Adipocyte (in vitro differentiated cells): Measurements from ENCODE around the gene MAP6D1.

Experiments used
- DNase-seq: peaks from one replicate; pipeline ENCODE4 v3.0.0-alpha.2; 2015; ENCODE audit warnings: low read depth
- H3K27me3 ChIP-seq: replicated peaks from 2 replicates; pipeline ENCODE4 v1.7.0; 2013; ENCODE audit warnings: mild to moderate bottlenecking, low read length, moderate library complexity; ENCODE audit not compliant: control insufficient read depth, insufficient read depth
- H3K36me3 ChIP-seq: 2 replicates; pipeline ENCODE4 v1.7.0; 2013; ENCODE audit warnings: low read length, mild to moderate bottlenecking, moderate library complexity; ENCODE audit not compliant: control insufficient read depth, insufficient read depth, severe bottlenecking
- H3K4me1 ChIP-seq: 2 replicates; pipeline ENCODE4 v1.7.0; 2013; ENCODE audit warnings: mild to moderate bottlenecking, low read length, moderate library complexity; ENCODE audit not compliant: control insufficient read depth, insufficient read depth
- H3K4me3 ChIP-seq: 2 replicates; pipeline ENCODE4 v1.7.0; 2013; ENCODE audit warnings: mild to moderate bottlenecking, low read length, moderate library complexity
- H3K9ac ChIP-seq: 2 replicates; pipeline ENCODE4 v1.7.0; 2013; ENCODE audit warnings: mild to moderate bottlenecking, low read length, moderate library complexity
- H3K9me3 ChIP-seq: 2 replicates; pipeline ENCODE4 v1.7.0; 2013; ENCODE audit warnings: mild to moderate bottlenecking, low read length, moderate library complexity; ENCODE audit not compliant: control insufficient read depth

MAP6D1 gene

GRCh38 chr3:183775781-183776180 is 49.6 kb downstream of the MAP6D1 start:
- H3K9ac ChIP-seq = no peak overlapping the region
- H3K4me3 ChIP-seq = no peak overlapping the region
- no peak for DNase-seq
- no peaks in the 10 kb centered on the region for H3K27me3 ChIP-seq
- no peaks in the 10 kb centered on the region for H3K9me3 ChIP-seq
- peaks cover 63% of the 10 kb centered on the region for H3K36me3 ChIP-seq
- peaks cover 12% of the 10 kb centered on the region for H3K4me1 ChIP-seq

DNA sequence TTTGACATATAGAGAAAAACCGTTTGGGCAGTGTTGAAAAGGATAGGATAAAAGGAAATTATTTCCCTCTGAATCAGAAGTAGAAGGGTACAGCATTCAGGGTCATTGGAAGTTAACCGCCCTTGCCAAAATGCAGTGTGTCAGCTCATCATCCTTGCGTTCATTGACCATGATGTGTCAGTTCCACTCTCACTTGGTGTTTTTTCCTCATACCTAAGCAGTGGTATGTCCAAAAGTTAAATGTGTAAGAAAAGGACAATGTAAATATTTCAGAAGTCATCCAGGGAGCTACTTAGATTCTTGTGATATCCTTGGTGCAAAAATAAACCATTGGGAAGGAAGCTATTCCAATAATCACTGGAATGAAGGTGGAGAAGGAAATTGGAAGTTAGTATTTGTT is 50.7 kb downstream of the MAP6D1 start:
- peaks cover 52% of the 10 kb centered on the region for H3K36me3 ChIP-seq
- H3K27me3 ChIP-seq = no peaks in the 10 kb centered on the region
- H3K9ac ChIP-seq = no peak overlapping the region
- H3K4me1 ChIP-seq = peaks cover 12% of the 10 kb centered on the region
- no peak overlapping the region for H3K4me3 ChIP-seq
- DNase-seq = peak; percentile 64
- no peaks in the 10 kb centered on the region for H3K9me3 ChIP-seq

- Histone ChIP-seq H3K27me3 (no peaks in the 10 kb centered on the region), H3K9ac (no peak overlapping the region), H3K9me3 (no peaks in the 10 kb centered on the region), H3K36me3 (peaks cover 32% of the 10 kb centered on the region), H3K4me1 (peaks cover 9% of the 10 kb centered on the region), H3K4me3 (no peak overlapping the region)
- no peak for DNase-seq
Measured at GRCh38 chr3:183769453-183769852, 55.9 kb downstream of the MAP6D1 start.

DNA sequence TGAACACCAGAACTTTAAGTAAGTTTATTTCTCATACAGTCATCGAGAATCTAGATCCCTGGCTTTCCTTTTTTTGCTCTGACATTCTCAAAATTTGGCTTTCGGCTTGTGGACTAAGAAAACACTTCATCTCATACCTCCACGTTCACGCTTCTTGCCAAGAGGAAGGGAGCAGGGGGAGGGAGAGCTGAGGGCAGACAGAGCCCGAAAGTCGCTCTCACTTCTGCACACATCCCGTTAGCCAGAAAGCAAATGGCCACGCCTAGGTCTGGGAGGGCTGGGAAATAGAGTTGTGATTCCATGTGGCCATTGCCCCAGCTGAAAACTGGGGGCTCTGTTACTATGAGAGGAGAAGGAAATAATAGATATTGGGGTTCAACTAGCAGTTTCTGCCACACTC is 57.3 kb downstream of the MAP6D1 start:
- no peak overlapping the region for H3K9ac ChIP-seq
- H3K4me3 ChIP-seq = no peak overlapping the region
- peaks cover 22% of the 10 kb centered on the region for H3K36me3 ChIP-seq
- no peaks in the 10 kb centered on the region for H3K27me3 ChIP-seq
- peaks cover 9% of the 10 kb centered on the region for H3K4me1 ChIP-seq
- no peaks in the 10 kb centered on the region for H3K9me3 ChIP-seq
- DNase-seq = no peak

- H3K4me3 ChIP-seq = no peak overlapping the region
- peaks cover 20% of the 10 kb centered on the region for H3K36me3 ChIP-seq
- H3K27me3 ChIP-seq = no peaks in the 10 kb centered on the region
- H3K9me3 ChIP-seq = no peaks in the 10 kb centered on the region
- H3K4me1 ChIP-seq = peaks cover 16% of the 10 kb centered on the region
- H3K9ac ChIP-seq = no peak overlapping the region
- DNase-seq = peak; percentile 89
Measured at GRCh38 chr3:183766745-183767606, 58.4 kb downstream of the MAP6D1 start.

DNA sequence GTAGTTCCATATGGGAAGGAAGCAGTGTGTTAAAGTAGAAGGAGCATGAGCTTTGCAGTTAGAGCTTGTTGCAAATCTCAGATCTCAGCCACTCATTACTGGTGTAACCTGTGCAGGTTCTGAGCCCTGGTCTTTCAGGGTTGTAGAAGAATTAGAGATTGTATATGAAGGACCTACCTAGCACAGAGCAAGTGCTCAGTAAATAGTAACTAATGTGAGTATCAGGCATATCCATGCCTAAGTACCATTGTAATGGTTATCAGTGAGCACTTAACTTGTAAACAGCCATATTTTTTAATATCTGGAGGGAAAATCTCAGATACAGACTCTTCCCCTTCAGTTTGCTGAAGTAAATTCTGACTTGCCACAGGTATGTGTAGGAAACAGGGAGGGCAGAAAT is 59.3 kb downstream of the MAP6D1 start:
- Histone ChIP-seq H3K9ac (no peak overlapping the region), H3K27me3 (no peaks in the 10 kb centered on the region), H3K4me1 (peaks cover 18% of the 10 kb centered on the region), H3K36me3 (peaks cover 28% of the 10 kb centered on the region), H3K9me3 (no peaks in the 10 kb centered on the region), H3K4me3 (no peak overlapping the region)
- peak; percentile 13 for DNase-seq
